ENCODE measurements around the gene SMARCD1. TPM values are rescaled to one million over a fixed set of nuclear protein-coding genes. Genes with fewer than 3 reads are reported as not detected.

The SMARCD1 gene
- total RNA-seq, 4 donors from 2014 or later = 45.9 to 97.2 (median 65.3) TPM

DNA sequence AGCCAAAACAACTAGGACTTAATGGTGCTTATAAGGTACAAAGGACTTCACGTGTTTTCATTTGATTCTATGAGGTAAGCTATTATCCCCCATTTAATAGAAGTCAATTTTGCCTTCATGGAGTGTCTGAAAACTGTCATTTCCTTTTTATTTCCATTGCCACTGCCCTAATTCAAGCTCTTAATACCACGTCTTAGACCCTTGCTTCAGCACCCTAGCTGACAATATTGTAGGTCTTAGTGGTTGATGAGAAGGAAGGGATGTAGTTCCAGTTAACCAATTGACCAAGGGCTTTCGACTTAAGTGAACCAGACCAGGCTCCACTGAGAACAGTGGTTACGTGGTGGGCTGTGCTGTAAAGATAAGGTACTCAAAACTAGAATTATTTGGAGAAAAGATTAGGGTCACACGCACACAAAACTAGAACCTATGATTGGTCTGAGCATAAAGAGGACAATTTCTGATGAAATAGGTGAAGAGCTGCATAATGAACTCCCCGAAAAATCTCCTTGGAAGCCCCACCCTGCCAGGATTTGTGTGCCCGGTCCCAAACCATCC is 37.4 kb upstream of the SMARCD1 start:
- Histone ChIP-seq H3K27me3 (peaks cover 0 to 9% of the 10 kb centered on the region in 2 donors), H3K27ac (no peak overlapping the region), H3K9me3 (no peaks in the 10 kb centered on the region), H3K4me1 (peaks cover 0 to 13% (median 8%) of the 10 kb centered on the region in 4 donors), H3K4me3 (no peak overlapping the region), H3K36me3 (no peaks in the 10 kb centered on the region)
- TF ChIP-seq, protein P1, sequence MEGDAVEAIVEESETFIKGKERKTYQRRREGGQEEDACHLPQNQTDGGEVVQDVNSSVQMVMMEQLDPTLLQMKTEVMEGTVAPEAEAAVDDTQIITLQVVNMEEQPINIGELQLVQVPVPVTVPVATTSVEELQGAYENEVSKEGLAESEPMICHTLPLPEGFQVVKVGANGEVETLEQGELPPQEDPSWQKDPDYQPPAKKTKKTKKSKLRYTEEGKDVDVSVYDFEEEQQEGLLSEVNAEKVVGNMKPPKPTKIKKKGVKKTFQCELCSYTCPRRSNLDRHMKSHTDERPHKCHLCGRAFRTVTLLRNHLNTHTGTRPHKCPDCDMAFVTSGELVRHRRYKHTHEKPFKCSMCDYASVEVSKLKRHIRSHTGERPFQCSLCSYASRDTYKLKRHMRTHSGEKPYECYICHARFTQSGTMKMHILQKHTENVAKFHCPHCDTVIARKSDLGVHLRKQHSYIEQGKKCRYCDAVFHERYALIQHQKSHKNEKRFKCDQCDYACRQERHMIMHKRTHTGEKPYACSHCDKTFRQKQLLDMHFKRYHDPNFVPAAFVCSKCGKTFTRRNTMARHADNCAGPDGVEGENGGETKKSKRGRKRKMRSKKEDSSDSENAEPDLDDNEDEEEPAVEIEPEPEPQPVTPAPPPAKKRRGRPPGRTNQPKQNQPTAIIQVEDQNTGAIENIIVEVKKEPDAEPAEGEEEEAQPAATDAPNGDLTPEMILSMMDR (IDR thresholded peaks at IDR 0.05) = no peak
- TF ChIP-seq POLR2A (IDR thresholded peaks at IDR 0.05) = no peak
- TF ChIP-seq EP300 (IDR thresholded peaks at IDR 0.05) = no peak
- no peak for DNase-seq (ENCODE audit: low spot score in 2 of 2)
- 90 to 91% methylated on average over 7 of the region's 7 CpGs for WGBS, 2 donors

DNA sequence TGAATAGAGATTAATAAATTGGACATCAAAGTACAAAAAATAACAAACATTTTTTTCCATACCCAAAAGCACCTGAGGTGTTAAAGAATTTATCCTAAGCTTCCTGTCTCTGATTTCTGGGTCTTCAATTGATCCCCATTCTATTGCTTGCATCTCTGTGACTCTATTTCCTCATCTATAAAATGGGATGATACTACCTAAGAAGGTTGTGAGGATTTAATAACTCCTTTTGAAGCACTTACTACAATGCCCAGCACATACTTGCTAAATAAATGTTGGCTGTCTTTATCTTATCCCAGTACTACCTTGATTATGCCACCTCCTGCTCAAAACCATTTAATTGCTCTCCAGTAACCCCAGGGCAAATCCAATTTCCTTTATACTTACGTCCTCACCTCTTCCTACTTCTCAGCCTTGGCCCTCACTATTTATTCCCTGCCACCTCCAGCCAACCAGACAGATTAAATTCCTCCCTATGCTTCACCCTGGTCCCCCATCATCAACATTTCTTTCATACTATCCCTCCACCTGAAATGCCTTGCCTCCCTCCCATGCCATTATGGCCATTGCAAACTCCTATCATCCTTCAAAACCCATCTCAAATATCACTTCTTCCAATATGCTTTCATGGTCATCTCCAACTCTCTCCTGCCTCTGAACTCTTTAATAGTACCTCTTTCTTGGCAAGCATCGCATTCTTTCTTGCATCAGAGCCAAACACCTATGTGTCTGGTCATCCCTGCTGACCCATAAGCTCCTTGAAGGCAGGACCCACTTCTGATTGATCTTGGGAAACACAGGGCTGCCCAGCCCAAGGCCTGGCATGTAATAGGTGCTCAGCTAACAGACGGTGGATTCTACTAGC is 35.7 kb upstream of the SMARCD1 start:
- TF ChIP-seq, protein P1 (IDR thresholded peaks at IDR 0.05) = no peak
- no peak for TF ChIP-seq EP300 (IDR thresholded peaks at IDR 0.05)
- TF ChIP-seq POLR2A (IDR thresholded peaks at IDR 0.05) = no peak
- no peak overlapping the region for H3K4me3 ChIP-seq
- no peak overlapping the region for H3K27ac ChIP-seq
- H3K4me1 ChIP-seq = peaks cover 0 to 13% (median 8%) of the 10 kb centered on the region in 4 donors
- H3K9me3 ChIP-seq = no peaks in the 10 kb centered on the region
- no peaks in the 10 kb centered on the region for H3K36me3 ChIP-seq
- 82 to 89% methylated on average over 3 of the region's 3 CpGs for WGBS, 2 donors
- peaks cover 0 to 9% of the 10 kb centered on the region in 2 donors for H3K27me3 ChIP-seq
- DNase-seq (ENCODE audit: low spot score in 2 of 2) = no peak

DNA sequence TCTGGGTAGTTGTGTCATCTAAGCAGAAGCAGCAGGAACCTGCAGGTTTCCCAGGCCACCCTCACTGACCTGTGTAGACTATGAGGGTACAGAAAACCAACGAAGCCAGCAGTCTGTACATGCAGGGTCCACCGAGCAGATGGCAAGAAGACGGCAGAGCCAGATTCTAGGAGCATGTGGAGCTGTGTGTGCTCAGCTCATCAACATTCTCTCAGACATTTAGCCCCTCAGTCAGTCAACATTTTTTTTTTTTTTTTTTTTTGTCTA is 35.1 kb upstream of the SMARCD1 start:
- no peak overlapping the region for H3K27ac ChIP-seq
- 78 to 88% methylated on average over 3 of the region's 3 CpGs for WGBS, 2 donors

DNA sequence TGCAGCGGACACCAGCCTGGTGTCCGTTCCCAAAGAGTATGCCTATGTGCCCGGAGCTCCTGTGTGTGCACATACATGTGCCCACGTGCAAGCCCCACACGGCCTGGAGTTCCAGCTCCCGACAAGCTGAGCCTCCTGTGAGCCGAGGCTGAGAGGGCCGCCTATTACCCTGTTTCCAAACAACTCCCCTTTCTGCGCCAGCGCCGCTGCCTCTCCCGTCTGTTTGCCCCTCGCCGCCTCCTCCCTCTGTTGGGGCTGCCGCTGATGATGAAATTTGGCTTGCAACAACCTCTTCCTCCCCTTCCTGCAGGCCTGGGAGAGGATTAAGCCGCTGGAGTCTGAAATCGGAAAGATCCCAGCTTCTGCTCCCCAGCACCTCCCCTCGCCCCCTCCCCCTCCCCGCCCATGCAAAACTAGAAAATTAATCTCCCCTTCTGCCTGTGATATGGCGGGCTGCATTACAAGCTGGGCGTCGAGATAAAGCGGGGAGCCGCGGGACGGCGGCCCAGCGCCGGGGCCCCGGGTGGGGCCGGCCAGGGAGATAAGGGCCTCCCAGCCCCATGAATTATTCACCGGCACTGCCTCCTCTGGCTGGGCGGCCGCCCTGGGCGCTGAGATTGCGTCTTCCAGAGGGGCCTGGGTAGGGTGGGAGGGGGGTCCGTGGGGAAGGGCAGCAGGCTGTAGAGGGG is 34.6 kb upstream of the SMARCD1 start:
- peaks cover 0 to 14% (median 8%) of the 10 kb centered on the region in 4 donors for H3K4me1 ChIP-seq
- no peaks in the 10 kb centered on the region for H3K36me3 ChIP-seq
- peaks cover 0 to 9% of the 10 kb centered on the region in 2 donors for H3K27me3 ChIP-seq
- H3K9me3 ChIP-seq = no peaks in the 10 kb centered on the region
- H3K4me3 ChIP-seq = peak overlapping the region in 3 of 4 donors; percentile 10 to 43 (median 29)
- TF ChIP-seq, protein P1 (IDR thresholded peaks at IDR 0.05) = no peak
- TF ChIP-seq POLR2A (IDR thresholded peaks at IDR 0.05) (no peak), EP300 (IDR thresholded peaks at IDR 0.05) (no peak)
- peak overlapping the region in 1 of 4 donors; percentile 24 for H3K27ac ChIP-seq
- DNase-seq (ENCODE audit: low spot score in 2 of 2) = peak; percentile 43 to 44
- WGBS, 2 donors = 8 to 14% methylated on average over 24 to 36 of the region's 37 CpGs

More for the DNA sequence above, 35.1 kb upstream of the SMARCD1 start:
- Histone ChIP-seq H3K36me3 (no peaks in the 10 kb centered on the region), H3K4me3 (peak overlapping the region in 1 of 4 donors; percentile 43), H3K27me3 (peaks cover 0 to 9% of the 10 kb centered on the region in 2 donors), H3K4me1 (peaks cover 0 to 13% (median 8%) of the 10 kb centered on the region in 4 donors), H3K9me3 (no peaks in the 10 kb centered on the region)
- TF ChIP-seq EP300 (IDR thresholded peaks at IDR 0.05) (no peak), POLR2A (IDR thresholded peaks at IDR 0.05) (no peak)
- DNase-seq (ENCODE audit: low spot score in 2 of 2) = no peak

DNA sequence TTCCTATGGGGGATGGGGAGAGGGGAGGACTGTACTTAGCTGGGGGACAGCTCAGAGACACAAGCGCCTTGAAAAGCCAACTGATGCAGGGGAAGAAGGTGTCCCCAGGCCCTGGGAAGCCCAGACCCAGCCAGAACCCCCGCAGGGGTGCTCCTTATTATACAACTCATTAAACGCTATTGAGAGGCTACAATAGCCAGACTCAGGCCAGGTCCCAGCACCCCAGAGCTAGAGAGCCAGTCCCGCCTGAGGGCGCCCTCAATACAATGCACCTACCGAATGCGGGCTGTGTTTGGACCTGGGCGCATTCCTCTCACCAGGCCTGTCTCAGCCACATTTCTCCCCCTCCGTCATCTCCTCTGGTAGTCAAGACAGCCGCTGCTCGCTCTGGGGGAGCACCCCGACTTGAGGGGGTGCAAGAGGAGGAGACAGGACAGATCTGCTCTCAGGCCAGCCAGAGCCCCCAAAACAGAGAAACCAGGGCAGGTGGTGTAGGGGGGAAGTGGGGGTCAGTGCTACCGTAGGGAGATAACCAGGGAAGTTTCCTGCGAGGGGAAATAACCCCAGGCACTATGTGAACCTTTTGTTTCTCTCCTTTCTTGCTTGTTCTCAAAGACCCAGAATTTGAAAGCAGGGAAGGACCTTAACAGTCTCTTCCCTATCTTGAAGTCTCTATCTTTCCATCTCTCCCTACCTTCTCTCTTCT is 33.9 kb upstream of the SMARCD1 start:
- Histone ChIP-seq H3K4me1 (peaks cover 0 to 21% (median 14%) of the 10 kb centered on the region in 4 donors), H3K27me3 (peaks cover 0 to 9% of the 10 kb centered on the region in 2 donors), H3K9me3 (no peaks in the 10 kb centered on the region), H3K4me3 (peak overlapping the region in 1 of 4 donors; percentile 43), H3K27ac (peak overlapping the region in 1 of 4 donors; percentile 24), H3K36me3 (no peaks in the 10 kb centered on the region)
- TF ChIP-seq, protein P1 (IDR thresholded peaks at IDR 0.05) = no peak
- no peak for TF ChIP-seq POLR2A (IDR thresholded peaks at IDR 0.05)
- TF ChIP-seq EP300 (IDR thresholded peaks at IDR 0.05) = no peak
- DNase-seq (ENCODE audit: low spot score in 2 of 2) = no peak
- WGBS, 2 donors = 64 to 72% methylated on average over 12 to 14 of the region's 14 CpGs
